GM18502 (cell line): ENCODE data around the gene PPM1H.

Source experiments
- ATAC-seq: cut with Tn5 transposase; IDR thresholded peaks from one replicate; pipeline ENCODE4 v1.9.1; 2021; ENCODE audit warnings: mild to moderate bottlenecking; ENCODE audit not compliant: unreplicated experiment, poor library complexity

PPM1H gene

DNA sequence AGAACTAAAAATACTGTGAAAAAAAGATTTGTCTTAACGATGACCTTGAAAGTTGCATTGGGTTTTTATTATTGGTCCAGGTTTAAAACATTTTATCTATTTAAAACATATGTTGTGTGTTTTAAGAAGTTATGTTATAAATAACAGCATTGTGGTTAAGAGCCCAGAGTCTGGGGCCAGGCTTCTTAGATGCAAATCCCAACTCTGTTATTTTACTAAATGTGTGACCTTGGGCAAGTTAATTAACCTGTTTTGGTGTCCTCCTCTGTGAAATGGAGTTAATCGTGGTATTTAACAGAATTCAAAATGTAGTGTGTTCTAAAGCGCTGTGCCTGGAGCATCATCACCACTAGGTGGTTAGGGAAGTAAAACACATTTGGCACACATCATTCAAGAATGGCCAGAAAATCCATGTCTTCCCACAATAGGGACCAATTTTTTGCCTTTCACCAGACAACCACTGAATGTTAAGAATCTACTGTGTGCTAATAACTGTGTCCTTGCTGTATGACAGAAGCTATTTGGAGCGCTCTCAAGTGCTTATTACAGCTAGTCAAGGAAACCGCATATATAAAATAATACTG is 335.0 kb downstream of the PPM1H start:
- no peak for ATAC-seq

DNA sequence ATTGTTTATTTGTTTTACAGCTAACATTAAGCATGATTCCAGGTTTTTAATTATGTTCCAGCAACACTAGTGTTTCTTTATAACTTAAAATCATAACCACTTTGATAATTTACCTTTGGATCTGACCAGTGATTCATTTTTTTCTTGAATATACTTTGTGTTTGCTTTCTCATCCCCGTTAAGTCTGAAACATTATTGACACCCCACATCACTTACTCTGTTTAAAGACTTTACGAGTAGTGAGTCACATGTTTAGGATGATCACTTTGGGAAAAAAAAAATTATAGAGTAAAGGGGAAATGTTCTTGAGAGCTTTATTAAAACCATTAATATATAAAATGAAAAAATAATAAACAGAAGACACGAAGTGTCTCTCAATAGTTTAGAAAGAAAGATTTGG is 336.1 kb downstream of the PPM1H start:
- ATAC-seq = no peak

GRCh38 chr12:62597253-62597652 is 337.7 kb downstream of the PPM1H start:
- ATAC-seq = no peak
